DOHH2 (cell line): Measurements from ENCODE around the gene MYB.

Experiments
- H3F3A ChIP-seq: fragments of 200-600 bp; sonication (generic), shearing (Covaris generic); 2 replicates; pipeline ENCODE4 v1.6.0; 2016; ENCODE audit warnings: antibody characterized with exemption, mild to moderate bottlenecking; ENCODE audit not compliant: control insufficient read depth, insufficient read depth
- H3K27ac ChIP-seq: fragments of 200-600 bp; sonication (generic); 2 replicates; pipeline ENCODE4 v1.5.1; 2014; ENCODE audit warnings: low read depth, mild to moderate bottlenecking, low read length, moderate library complexity
- H3K27me3 ChIP-seq: fragments of 200-600 bp; sonication (generic); 2 replicates; pipeline ENCODE4 v1.6.1; 2014; ENCODE audit warnings: mild to moderate bottlenecking, low read length, mixed read lengths; ENCODE audit not compliant: control insufficient read depth
- H3K36me3 ChIP-seq: fragments of 200-600 bp; sonication (generic); 2 replicates; pipeline ENCODE4 v1.6.1; 2014; ENCODE audit warnings: mild to moderate bottlenecking, low read length, moderate library complexity, mixed read lengths; ENCODE audit not compliant: control insufficient read depth
- H3K4me1 ChIP-seq: fragments of 200-600 bp; sonication (generic); 2 replicates; pipeline ENCODE4 v1.6.1; 2014; ENCODE audit warnings: mild to moderate bottlenecking, low read length, mixed read lengths; ENCODE audit not compliant: control insufficient read depth
- H3K4me2 ChIP-seq: fragments of 200-600 bp; sonication (generic); 2 replicates; pipeline ENCODE4 v1.6.0; 2014; ENCODE audit warnings: mild to moderate bottlenecking, low read length, moderate library complexity
- H3K4me3 ChIP-seq: fragments of 200-600 bp; sonication (generic); 2 replicates; pipeline ENCODE4 v1.5.1; 2014; ENCODE audit warnings: mild to moderate bottlenecking, low read length, mixed read lengths
- H3K79me2 ChIP-seq: fragments of 200-600 bp; sonication (generic); 2 replicates; pipeline ENCODE4 v1.6.1; 2014; ENCODE audit warnings: mild to moderate bottlenecking, low read length, mixed read lengths; ENCODE audit not compliant: control insufficient read depth
- H3K9me2 ChIP-seq: fragments of 200-600 bp; sonication (generic); replicated peaks from 2 replicates; pipeline ENCODE4 v1.6.1; 2014; ENCODE audit warnings: mild to moderate bottlenecking, low read length, mixed read lengths; ENCODE audit not compliant: control insufficient read depth
- H3K9me3 ChIP-seq: fragments of 200-600 bp; sonication (generic); 2 replicates; pipeline ENCODE4 v1.6.1; 2014; ENCODE audit warnings: antibody characterized with exemption, low read length, mixed read lengths; ENCODE audit not compliant: control insufficient read depth, insufficient read depth
- H4K20me1 ChIP-seq: fragments of 200-600 bp; sonication (generic); 2 replicates; pipeline ENCODE4 v1.6.0; 2014; ENCODE audit warnings: low read depth, mild to moderate bottlenecking, antibody characterized with exemption, low read length, moderate library complexity; ENCODE audit not compliant: control insufficient read depth, insufficient read depth
- EZH2phosphoT487 ChIP-seq: fragments of 200-600 bp; sonication (generic); IDR thresholded peaks from 2 replicates; pipeline ENCODE4 v1.6.1; 2017; ENCODE audit warnings: borderline replicate concordance, mild to moderate bottlenecking, antibody characterized with exemption, low read length, moderate library complexity, mixed read lengths
- TF ChIP-seq, protein P1 (sequence below): fragments of 200-600 bp; sonication (generic); IDR thresholded peaks from one replicate; pipeline ENCODE4 v1.5.1; 2014; ENCODE audit warnings: antibody characterized with exemption, mild to moderate bottlenecking, low read depth, low read length; ENCODE audit not compliant: poor library complexity, severe bottlenecking

MYB gene

DNA sequence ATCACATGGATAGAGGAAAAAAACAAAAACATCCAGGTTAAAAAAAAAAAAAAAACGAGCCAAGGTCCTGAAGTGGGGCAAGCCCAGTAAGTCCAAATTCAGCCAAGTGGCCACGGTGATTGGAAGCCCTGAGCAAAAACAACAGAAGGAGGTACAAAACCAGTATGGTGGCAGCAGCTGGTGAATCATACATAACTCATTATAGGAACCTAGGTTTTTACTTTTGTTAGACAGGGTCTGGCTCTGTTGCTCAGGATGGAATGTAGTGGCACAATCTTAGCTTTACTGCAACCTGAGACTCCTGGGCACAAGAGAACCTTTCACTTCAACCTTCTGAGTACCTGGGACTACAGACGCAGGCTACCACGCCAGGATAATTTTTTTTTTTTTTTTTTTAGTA is 22.7 kb upstream of the MYB start:
- H3K27me3 ChIP-seq: no peaks in the 10 kb centered on the region
- no peaks in the 10 kb centered on the region for H3F3A ChIP-seq

DNA sequence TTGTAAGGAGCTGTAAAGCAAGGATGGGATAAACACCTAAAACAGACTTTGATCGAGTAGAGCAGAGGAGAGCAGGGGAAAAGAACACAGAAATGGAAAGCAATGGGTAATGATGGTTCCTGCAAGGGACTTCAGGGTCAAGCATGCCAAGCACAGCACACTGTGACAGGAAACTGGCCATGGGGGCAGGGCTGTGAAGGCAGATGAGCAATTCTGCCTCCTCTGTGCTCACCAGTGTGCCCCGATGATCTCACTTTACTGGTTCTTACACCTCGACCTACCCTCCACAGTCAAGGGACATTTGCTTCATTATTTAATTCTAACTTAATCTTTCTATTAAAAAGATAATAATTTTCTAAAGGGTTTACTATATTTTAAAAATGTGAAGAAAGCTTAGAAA is 21.6 kb upstream of the MYB start:
- H3K4me3 ChIP-seq: no peak overlapping the region
- H3K4me1 ChIP-seq: peaks cover 13% of the 10 kb centered on the region
- H3K9me2 ChIP-seq: no peaks in the 10 kb centered on the region
- no peak for TF ChIP-seq EZH2phosphoT487
- TF ChIP-seq, protein P1, sequence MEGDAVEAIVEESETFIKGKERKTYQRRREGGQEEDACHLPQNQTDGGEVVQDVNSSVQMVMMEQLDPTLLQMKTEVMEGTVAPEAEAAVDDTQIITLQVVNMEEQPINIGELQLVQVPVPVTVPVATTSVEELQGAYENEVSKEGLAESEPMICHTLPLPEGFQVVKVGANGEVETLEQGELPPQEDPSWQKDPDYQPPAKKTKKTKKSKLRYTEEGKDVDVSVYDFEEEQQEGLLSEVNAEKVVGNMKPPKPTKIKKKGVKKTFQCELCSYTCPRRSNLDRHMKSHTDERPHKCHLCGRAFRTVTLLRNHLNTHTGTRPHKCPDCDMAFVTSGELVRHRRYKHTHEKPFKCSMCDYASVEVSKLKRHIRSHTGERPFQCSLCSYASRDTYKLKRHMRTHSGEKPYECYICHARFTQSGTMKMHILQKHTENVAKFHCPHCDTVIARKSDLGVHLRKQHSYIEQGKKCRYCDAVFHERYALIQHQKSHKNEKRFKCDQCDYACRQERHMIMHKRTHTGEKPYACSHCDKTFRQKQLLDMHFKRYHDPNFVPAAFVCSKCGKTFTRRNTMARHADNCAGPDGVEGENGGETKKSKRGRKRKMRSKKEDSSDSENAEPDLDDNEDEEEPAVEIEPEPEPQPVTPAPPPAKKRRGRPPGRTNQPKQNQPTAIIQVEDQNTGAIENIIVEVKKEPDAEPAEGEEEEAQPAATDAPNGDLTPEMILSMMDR: no peak
- no peak overlapping the region for H3K27ac ChIP-seq
- H3F3A ChIP-seq: no peaks in the 10 kb centered on the region
- no peak overlapping the region for H3K4me2 ChIP-seq
- no peaks in the 10 kb centered on the region for H4K20me1 ChIP-seq
- no peaks in the 10 kb centered on the region for H3K9me3 ChIP-seq
- no peaks in the 10 kb centered on the region for H3K36me3 ChIP-seq
- no peaks in the 10 kb centered on the region for H3K27me3 ChIP-seq
- no peaks in the 10 kb centered on the region for H3K79me2 ChIP-seq

More for the DNA sequence above, 22.7 kb upstream of the MYB start:
- H3K4me3 ChIP-seq: no peak overlapping the region
- no peak overlapping the region for H3K27ac ChIP-seq
- H3K9me3 ChIP-seq: no peaks in the 10 kb centered on the region
- no peaks in the 10 kb centered on the region for H3K9me2 ChIP-seq
- H4K20me1 ChIP-seq: no peaks in the 10 kb centered on the region
- no peaks in the 10 kb centered on the region for H3K79me2 ChIP-seq
- H3K4me1 ChIP-seq: peaks cover 10% of the 10 kb centered on the region
- no peaks in the 10 kb centered on the region for H3K36me3 ChIP-seq
- no peak overlapping the region for H3K4me2 ChIP-seq
- TF ChIP-seq, protein P1: no peak
- no peak for TF ChIP-seq EZH2phosphoT487

DNA sequence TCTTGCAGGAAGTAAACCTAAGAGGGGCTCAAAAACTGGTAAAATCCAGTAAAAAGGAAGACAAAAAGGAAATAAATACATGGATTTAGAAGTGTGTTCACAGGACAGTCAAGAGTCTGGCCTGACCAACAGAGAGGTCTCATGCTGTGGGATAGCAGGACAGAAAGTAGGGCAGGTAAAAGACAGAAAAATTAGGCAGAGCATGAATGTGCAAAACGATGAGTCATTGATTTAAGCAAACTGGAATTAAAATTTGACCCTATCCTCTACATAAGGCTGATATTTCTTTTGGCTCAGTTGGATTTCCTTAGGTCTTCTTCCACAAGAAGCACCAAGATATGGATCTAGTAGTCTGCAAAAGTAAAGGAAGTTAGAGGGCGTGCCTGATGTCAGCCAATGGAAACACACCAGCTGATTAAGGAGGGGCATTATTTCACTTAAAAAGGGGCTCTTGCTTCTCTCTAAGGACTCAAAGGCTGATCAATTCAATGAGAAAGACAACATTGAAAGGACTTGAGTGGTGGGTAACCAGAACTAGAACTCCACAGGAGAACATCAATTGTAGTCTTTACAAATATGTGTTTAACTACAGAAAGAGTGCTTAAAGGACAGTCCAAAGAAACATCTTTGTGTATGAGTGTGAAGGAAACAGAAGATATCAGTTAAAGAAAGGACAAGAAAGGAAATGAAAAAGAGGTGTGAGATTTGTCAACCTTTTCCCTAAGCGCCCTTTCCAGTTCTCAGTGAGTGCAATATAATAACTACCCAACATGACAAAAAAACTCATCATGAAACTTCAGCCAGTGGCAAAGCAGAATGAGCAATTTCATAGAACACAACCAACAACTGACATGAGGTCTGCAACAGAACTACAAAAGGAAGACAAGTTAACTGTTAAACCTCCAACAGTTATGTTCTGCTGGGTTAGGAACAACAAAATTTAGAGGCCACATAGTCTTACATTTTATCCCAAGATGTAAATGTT is 19.4 kb upstream of the MYB start:
- H3K9me3 ChIP-seq: no peaks in the 10 kb centered on the region
- no peak for TF ChIP-seq EZH2phosphoT487
- TF ChIP-seq, protein P1: no peak
- H4K20me1 ChIP-seq: no peaks in the 10 kb centered on the region
- H3K9me2 ChIP-seq: no peaks in the 10 kb centered on the region
- no peaks in the 10 kb centered on the region for H3K27me3 ChIP-seq
- H3K36me3 ChIP-seq: no peaks in the 10 kb centered on the region
- H3K4me1 ChIP-seq: peaks cover 13% of the 10 kb centered on the region
- H3K4me2 ChIP-seq: no peak overlapping the region
- H3K27ac ChIP-seq: no peak overlapping the region
- no peaks in the 10 kb centered on the region for H3F3A ChIP-seq
- H3K4me3 ChIP-seq: no peak overlapping the region
- no peaks in the 10 kb centered on the region for H3K79me2 ChIP-seq
